Ishikawa (cell line): Measurements from ENCODE around the gene IQGAP1.

Experiments
- CEBPB ChIP-seq: IDR thresholded peaks from 2 replicates; pipeline ENCODE4 v1.6.1; 2012
- CREB1 ChIP-seq: IDR thresholded peaks from 2 replicates; pipeline ENCODE4 v1.6.1; 2012; ENCODE audit warnings: low read depth
- EGR1 ChIP-seq: IDR thresholded peaks from 2 replicates; pipeline ENCODE4 v1.6.1; 2012
- EP300 ChIP-seq: IDR thresholded peaks from 2 replicates; pipeline ENCODE4 v1.6.1; 2012; ENCODE audit warnings: borderline replicate concordance
- FOXM1 ChIP-seq: IDR thresholded peaks from 2 replicates; pipeline ENCODE4 v1.6.1; 2012; ENCODE audit warnings: low read depth, borderline replicate concordance
- NFIC ChIP-seq: IDR thresholded peaks from 2 replicates; pipeline ENCODE4 v1.6.1; 2012
- RAD21 ChIP-seq: IDR thresholded peaks from 2 replicates; pipeline ENCODE4 v1.6.1; 2012; ENCODE audit warnings: low read depth
- TAF1 ChIP-seq: IDR thresholded peaks from 2 replicates; pipeline ENCODE4 v1.6.1; 2012; ENCODE audit warnings: low read depth, mild to moderate bottlenecking
- TCF12 ChIP-seq: IDR thresholded peaks from 2 replicates; pipeline ENCODE4 v1.6.1; 2012; ENCODE audit warnings: low read depth
- TEAD4 ChIP-seq: IDR thresholded peaks from 2 replicates; pipeline ENCODE4 v1.6.1; 2012
- YY1 ChIP-seq: IDR thresholded peaks from 2 replicates; pipeline ENCODE4 v1.6.1; 2012; ENCODE audit warnings: low read depth
- ZBTB7A ChIP-seq: IDR thresholded peaks from 2 replicates; pipeline ENCODE4 v1.6.1; 2012; ENCODE audit warnings: low read depth
- TF ChIP-seq, protein P1 (sequence below): IDR thresholded peaks from 2 replicates; pipeline ENCODE4 v1.6.1; 2012
- TF ChIP-seq, protein P2 (sequence below): IDR thresholded peaks from 2 replicates; pipeline ENCODE4 v1.6.1; 2012; ENCODE audit warnings: low read depth, mild to moderate bottlenecking
- TF ChIP-seq, protein P3 (sequence below): IDR thresholded peaks from 2 replicates; pipeline ENCODE4 v1.6.1; 2012

IQGAP1 gene

DNA sequence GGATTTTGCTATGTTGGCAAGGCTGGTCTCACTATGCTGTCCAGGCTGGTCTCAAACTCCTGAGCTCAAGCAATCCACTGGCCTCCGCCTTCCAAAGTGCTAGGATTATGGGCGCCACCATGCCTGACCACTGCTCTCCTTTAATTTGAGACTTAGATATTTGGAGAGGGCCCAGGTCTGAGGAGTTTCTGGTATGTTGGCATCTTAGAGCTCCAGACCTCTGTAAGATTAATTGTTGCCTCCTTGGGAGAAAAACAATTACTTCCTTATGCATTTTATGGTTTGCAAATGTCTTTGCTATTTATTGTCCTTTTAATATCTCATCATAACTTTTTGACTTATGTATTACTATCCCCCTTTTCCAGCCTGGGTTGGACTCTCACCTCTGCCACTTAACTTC, 33.1 kb upstream of the IQGAP1 start:
- TF ChIP-seq RAD21 (no peak), CREB1 (no peak), EP300 (no peak), EGR1 (no peak), TAF1 (no peak), FOXM1 (no peak), YY1 (no peak), TCF12 (no peak), CEBPB (no peak), TEAD4 (no peak), ZBTB7A (no peak), NFIC (no peak)
- TF ChIP-seq, protein P1, sequence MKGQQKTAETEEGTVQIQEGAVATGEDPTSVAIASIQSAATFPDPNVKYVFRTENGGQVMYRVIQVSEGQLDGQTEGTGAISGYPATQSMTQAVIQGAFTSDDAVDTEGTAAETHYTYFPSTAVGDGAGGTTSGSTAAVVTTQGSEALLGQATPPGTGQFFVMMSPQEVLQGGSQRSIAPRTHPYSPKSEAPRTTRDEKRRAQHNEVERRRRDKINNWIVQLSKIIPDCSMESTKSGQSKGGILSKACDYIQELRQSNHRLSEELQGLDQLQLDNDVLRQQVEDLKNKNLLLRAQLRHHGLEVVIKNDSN: no peak
- TF ChIP-seq, protein P2, sequence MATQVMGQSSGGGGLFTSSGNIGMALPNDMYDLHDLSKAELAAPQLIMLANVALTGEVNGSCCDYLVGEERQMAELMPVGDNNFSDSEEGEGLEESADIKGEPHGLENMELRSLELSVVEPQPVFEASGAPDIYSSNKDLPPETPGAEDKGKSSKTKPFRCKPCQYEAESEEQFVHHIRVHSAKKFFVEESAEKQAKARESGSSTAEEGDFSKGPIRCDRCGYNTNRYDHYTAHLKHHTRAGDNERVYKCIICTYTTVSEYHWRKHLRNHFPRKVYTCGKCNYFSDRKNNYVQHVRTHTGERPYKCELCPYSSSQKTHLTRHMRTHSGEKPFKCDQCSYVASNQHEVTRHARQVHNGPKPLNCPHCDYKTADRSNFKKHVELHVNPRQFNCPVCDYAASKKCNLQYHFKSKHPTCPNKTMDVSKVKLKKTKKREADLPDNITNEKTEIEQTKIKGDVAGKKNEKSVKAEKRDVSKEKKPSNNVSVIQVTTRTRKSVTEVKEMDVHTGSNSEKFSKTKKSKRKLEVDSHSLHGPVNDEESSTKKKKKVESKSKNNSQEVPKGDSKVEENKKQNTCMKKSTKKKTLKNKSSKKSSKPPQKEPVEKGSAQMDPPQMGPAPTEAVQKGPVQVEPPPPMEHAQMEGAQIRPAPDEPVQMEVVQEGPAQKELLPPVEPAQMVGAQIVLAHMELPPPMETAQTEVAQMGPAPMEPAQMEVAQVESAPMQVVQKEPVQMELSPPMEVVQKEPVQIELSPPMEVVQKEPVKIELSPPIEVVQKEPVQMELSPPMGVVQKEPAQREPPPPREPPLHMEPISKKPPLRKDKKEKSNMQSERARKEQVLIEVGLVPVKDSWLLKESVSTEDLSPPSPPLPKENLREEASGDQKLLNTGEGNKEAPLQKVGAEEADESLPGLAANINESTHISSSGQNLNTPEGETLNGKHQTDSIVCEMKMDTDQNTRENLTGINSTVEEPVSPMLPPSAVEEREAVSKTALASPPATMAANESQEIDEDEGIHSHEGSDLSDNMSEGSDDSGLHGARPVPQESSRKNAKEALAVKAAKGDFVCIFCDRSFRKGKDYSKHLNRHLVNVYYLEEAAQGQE: no peak
- TF ChIP-seq, protein P3, sequence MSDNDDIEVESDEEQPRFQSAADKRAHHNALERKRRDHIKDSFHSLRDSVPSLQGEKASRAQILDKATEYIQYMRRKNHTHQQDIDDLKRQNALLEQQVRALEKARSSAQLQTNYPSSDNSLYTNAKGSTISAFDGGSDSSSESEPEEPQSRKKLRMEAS: no peak

DNA sequence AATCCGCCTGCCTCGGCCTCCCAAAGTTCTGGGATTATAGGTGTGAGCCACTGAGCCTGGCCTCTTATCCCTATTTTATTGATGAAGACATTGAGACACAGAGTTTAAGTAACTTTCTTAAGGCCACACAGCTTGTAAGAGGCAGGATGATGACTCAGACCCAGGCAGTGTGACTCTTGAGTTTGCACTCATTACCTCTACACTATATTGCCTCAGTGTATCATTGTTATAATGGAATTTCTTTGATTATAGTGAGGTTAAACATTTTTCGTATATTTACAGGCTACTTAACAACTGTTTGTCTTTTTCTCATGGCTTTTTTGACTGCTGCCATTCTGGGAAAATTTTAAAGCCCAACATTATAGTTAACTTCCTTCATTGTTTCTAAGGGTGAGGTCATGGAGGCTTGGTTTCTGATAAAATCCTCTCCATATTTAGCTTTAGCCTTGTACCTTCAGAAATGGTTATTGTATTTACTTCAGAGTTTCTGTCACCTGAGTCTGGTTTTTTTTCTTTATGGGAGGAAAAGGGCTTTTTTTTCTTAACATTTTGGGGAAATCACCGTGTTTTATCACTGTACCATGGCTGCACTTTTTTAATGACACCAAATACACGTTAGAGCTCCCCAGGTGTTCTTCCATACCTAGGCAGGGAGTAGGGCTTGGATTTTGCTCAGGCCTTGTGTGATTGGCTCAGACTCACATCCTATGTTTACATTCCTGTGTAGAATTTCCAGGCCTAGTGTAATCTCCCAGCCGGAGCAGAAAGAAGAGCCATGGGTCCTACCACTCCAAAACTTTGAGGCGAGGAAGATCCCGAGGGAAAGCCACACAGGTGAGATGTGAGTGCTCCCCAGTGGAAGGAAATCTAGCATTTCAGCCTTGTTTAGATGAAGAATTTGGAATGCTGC, 29.7 kb upstream of the IQGAP1 start:
- TF ChIP-seq, protein P2: no peak
- no peak for TF ChIP-seq TAF1
- no peak for TF ChIP-seq FOXM1
- no peak for TF ChIP-seq EGR1
- TF ChIP-seq TEAD4: no peak
- no peak for TF ChIP-seq EP300

DNA sequence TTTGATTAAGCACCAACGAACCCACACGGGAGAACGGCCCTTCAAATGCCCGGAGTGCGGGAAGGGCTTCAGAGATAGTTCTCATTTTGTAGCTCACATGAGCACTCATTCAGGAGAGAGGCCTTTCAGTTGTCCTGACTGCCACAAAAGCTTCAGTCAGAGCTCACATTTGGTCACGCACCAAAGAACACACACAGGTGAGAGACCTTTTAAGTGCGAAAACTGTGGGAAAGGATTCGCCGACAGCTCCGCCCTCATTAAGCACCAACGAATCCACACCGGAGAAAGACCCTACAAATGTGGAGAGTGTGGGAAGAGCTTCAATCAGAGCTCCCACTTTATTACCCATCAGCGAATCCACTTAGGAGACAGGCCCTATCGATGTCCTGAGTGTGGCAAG, 27.3 kb upstream of the IQGAP1 start:
- TF ChIP-seq TAF1 (no peak), EGR1 (no peak), NFIC (no peak), TEAD4 (no peak)
- TF ChIP-seq, protein P3: no peak

DNA sequence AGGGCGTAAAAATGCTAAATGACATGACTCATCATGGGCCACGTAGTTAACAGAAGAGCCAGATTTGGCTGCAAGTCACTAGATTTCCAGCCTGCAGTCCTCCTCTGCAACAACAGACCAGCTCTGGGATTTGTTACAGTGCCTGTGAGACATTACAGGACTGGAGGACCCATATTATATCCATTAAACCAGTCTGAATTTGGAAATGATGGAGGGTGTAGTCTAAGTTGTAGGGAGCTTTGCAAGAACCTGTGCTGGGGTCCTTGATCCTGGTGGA, 25.2 kb upstream of the IQGAP1 start:
- TF ChIP-seq ZBTB7A (no peak), FOXM1 (no peak), NFIC (no peak), TAF1 (no peak), YY1 (no peak), EP300 (no peak), CEBPB (no peak), EGR1 (no peak), TEAD4 (no peak), CREB1 (no peak), RAD21 (no peak), TCF12 (no peak)
- TF ChIP-seq, protein P1: no peak
- TF ChIP-seq, protein P2: no peak
- TF ChIP-seq, protein P3: no peak
